Gastrocnemius medialis (tissue), 4 donors: Measurements from ENCODE around the gene GPR161.

Experiments used
- CTCF ChIP-seq, 5 experiments: fragments of 450-650 bp in 3 of 5; fragments of 200-600 bp in 2 of 5; sonication (generic) in 2 of 5; IDR thresholded peaks in 4 of 5; conservative IDR thresholded peaks in 1 of 5; 1 replicate in 4 of 5; 2 replicates in 1 of 5; pipeline ENCODE4 v1.5.1; 2016 to 2019; ENCODE audit warnings: antibody characterized with exemption in 5 of 5, mild to moderate bottlenecking in 3 of 5, moderate library complexity in 3 of 5
- POLR2A ChIP-seq, 2 donors: fragments of 450-650 bp; IDR thresholded peaks; one replicate each; pipeline ENCODE4 v1.6.1; 2017; ENCODE audit warnings: antibody characterized with exemption in 2 of 2, mild to moderate bottlenecking in 2 of 2, moderate library complexity in 2 of 2

GRCh38 chr1:168100315-168101002, 36.3 kb downstream of the GPR161 start:
- no peak for TF ChIP-seq CTCF (IDR thresholded peaks at IDR 0.05 in 4 of 5, conservative IDR thresholded peaks at IDR 0.05 in 1 of 5)
- TF ChIP-seq POLR2A (IDR thresholded peaks at IDR 0.05): no peak
